ENCODE data around the gene PTH1R.

DNA sequence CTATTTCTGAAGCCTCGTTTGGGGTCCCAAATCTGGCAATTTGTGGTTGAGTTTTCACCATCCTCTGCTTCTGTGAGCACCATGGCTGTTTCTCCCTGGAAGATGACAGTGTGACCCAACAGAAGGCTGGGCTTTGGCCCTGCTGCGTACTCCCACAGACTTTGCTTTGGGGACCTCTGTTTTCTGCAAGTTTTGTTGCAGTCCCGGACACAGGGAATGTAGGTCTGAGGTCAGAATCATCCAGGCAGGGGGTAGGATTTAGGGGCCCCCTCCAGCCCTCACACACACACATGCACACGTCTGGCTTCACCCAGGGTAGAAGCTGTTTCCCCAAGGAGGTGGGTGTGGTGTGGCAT lies 6.3 kb downstream of the PTH1R start:
- TF ChIP-seq, protein P1, sequence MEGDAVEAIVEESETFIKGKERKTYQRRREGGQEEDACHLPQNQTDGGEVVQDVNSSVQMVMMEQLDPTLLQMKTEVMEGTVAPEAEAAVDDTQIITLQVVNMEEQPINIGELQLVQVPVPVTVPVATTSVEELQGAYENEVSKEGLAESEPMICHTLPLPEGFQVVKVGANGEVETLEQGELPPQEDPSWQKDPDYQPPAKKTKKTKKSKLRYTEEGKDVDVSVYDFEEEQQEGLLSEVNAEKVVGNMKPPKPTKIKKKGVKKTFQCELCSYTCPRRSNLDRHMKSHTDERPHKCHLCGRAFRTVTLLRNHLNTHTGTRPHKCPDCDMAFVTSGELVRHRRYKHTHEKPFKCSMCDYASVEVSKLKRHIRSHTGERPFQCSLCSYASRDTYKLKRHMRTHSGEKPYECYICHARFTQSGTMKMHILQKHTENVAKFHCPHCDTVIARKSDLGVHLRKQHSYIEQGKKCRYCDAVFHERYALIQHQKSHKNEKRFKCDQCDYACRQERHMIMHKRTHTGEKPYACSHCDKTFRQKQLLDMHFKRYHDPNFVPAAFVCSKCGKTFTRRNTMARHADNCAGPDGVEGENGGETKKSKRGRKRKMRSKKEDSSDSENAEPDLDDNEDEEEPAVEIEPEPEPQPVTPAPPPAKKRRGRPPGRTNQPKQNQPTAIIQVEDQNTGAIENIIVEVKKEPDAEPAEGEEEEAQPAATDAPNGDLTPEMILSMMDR (IDR thresholded peaks at IDR 0.05) = no peak
- TF ChIP-seq ZFX (IDR thresholded peaks at IDR 0.05; ENCODE audit: borderline replicate concordance) = no peak

Data from 22Rv1 (cell line).